ENCODE results near the gene GAPDH.

Gene GAPDH

GRCh38 chr12:6526201-6526600, 8.1 kb upstream of the GAPDH start:
- H3K9me3 ChIP-seq (ENCODE audit: control insufficient read depth, insufficient read depth, low read length) = no peaks in the 10 kb centered on the region
- peaks cover 7% of the 10 kb centered on the region; the same call in 1 of the 2 replicates for H3K79me2 ChIP-seq (ENCODE audit: control insufficient read depth, low read length)
- no peak overlapping the region for H3K4me2 ChIP-seq (ENCODE audit: low read length)
- peaks cover 6% of the 10 kb centered on the region for H3K4me1 ChIP-seq (ENCODE audit: control insufficient read depth, low read length)
- TF ChIP-seq, protein P1, sequence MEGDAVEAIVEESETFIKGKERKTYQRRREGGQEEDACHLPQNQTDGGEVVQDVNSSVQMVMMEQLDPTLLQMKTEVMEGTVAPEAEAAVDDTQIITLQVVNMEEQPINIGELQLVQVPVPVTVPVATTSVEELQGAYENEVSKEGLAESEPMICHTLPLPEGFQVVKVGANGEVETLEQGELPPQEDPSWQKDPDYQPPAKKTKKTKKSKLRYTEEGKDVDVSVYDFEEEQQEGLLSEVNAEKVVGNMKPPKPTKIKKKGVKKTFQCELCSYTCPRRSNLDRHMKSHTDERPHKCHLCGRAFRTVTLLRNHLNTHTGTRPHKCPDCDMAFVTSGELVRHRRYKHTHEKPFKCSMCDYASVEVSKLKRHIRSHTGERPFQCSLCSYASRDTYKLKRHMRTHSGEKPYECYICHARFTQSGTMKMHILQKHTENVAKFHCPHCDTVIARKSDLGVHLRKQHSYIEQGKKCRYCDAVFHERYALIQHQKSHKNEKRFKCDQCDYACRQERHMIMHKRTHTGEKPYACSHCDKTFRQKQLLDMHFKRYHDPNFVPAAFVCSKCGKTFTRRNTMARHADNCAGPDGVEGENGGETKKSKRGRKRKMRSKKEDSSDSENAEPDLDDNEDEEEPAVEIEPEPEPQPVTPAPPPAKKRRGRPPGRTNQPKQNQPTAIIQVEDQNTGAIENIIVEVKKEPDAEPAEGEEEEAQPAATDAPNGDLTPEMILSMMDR (IDR thresholded peaks at IDR 0.05; ENCODE audit: low read depth, low read length, poor library complexity, severe bottlenecking) = no peak
- no peak for TF ChIP-seq EZH2phosphoT487 (IDR thresholded peaks at IDR 0.05; ENCODE audit: borderline replicate concordance, low read length)
- no peaks in the 10 kb centered on the region for H3K27me3 ChIP-seq (ENCODE audit: control insufficient read depth, low read length)
- peaks cover 20% of the 10 kb centered on the region for H3F3A ChIP-seq (ENCODE audit: control insufficient read depth, insufficient read depth)
- H3K36me3 ChIP-seq (ENCODE audit: control insufficient read depth, low read length) = peaks cover 100% of the 10 kb centered on the region
- no peaks in the 10 kb centered on the region for H4K20me1 ChIP-seq (ENCODE audit: control insufficient read depth, insufficient read depth, low read depth, low read length)
- no peak overlapping the region for H3K4me3 ChIP-seq (ENCODE audit: low read length)
- H3K9me2 ChIP-seq (replicated peaks; ENCODE audit: control insufficient read depth, low read length) = no peaks in the 10 kb centered on the region
- no peak overlapping the region for H3K27ac ChIP-seq (ENCODE audit: low read depth, low read length)

DNA sequence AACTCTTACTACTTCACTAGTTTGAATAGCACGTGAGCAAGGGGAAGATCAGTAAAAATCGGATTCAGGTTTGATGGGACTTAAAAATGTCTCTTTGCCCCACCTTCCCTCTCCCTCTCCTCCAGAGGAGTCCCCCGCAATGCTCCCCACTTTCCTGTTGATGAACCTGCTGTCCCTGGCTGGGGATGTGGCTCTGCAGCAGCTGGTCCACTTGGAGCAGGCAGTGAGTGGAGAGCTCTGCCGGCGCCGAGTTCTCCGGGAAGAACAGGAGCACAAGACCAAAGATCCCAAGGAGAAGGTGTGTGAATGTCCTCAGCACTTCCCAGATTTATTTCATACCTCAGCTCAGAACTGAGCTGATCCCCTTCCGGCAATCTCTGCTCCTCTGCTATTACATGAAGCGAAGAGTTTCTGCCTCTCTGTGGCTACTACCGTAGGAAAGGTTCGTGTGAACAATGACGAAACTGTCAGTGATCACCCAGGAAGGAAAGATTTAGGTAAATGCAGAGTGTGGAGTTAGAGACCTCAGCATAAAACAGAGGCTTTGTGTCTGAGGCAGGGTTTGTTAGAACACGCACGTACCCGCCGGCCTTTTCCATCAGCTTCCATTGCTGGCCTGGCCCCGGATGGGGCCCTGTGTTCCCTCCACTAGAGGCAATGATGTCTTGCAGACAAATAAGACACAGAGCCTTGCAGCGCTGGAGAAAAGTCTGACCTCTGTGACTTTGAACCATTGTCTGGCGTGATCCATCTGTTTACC, 7.4 kb upstream of the GAPDH start:
- H3K4me1 ChIP-seq (ENCODE audit: control insufficient read depth, low read length) = peaks cover 13% of the 10 kb centered on the region
- H3K9me2 ChIP-seq (replicated peaks; ENCODE audit: control insufficient read depth, low read length) = no peaks in the 10 kb centered on the region
- no peak overlapping the region for H3K27ac ChIP-seq (ENCODE audit: low read depth, low read length)
- H3K36me3 ChIP-seq (ENCODE audit: control insufficient read depth, low read length) = peaks cover 100% of the 10 kb centered on the region
- no peak overlapping the region for H3K4me3 ChIP-seq (ENCODE audit: low read length)
- no peaks in the 10 kb centered on the region for H3K27me3 ChIP-seq (ENCODE audit: control insufficient read depth, low read length)
- H3F3A ChIP-seq (ENCODE audit: control insufficient read depth, insufficient read depth) = peaks cover 27% of the 10 kb centered on the region
- TF ChIP-seq, protein P1 (IDR thresholded peaks at IDR 0.05; ENCODE audit: low read depth, low read length, poor library complexity, severe bottlenecking) = no peak
- no peak for TF ChIP-seq EZH2phosphoT487 (IDR thresholded peaks at IDR 0.05; ENCODE audit: borderline replicate concordance, low read length)
- H4K20me1 ChIP-seq (ENCODE audit: control insufficient read depth, insufficient read depth, low read depth, low read length) = no peaks in the 10 kb centered on the region
- peaks cover 8% of the 10 kb centered on the region for H3K79me2 ChIP-seq (ENCODE audit: control insufficient read depth, low read length)
- no peak overlapping the region for H3K4me2 ChIP-seq (ENCODE audit: low read length)
- no peaks in the 10 kb centered on the region for H3K9me3 ChIP-seq (ENCODE audit: control insufficient read depth, insufficient read depth, low read length)

DNA sequence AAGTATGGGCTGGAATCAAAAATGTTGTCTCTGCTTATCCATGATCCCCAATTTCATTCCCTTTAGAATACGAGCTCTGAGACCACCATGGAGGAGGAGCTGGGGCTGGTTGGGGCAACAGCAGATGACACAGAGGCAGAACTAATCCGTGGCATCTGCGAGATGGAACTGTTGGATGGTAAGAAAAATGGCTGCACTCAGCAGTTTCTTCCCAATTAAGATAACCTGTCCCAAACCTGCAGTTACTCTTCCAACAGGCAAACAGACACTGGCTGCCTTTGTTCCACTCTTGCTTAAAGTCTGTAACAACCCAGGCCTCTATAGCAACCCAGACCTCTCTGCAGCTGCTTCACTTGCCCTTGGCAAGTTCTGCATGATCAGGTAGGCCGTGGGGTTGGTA, 6.6 kb upstream of the GAPDH start:
- peaks cover 21% of the 10 kb centered on the region for H3K4me1 ChIP-seq (ENCODE audit: control insufficient read depth, low read length)
- H3K36me3 ChIP-seq (ENCODE audit: control insufficient read depth, low read length) = peaks cover 100% of the 10 kb centered on the region
- H3K4me3 ChIP-seq (ENCODE audit: low read length) = no peak overlapping the region
- TF ChIP-seq, protein P1 (IDR thresholded peaks at IDR 0.05; ENCODE audit: low read depth, low read length, poor library complexity, severe bottlenecking) = no peak
- TF ChIP-seq EZH2phosphoT487 (IDR thresholded peaks at IDR 0.05; ENCODE audit: borderline replicate concordance, low read length) = no peak
- no peak overlapping the region for H3K27ac ChIP-seq (ENCODE audit: low read depth, low read length)
- no peaks in the 10 kb centered on the region for H3K9me2 ChIP-seq (replicated peaks; ENCODE audit: control insufficient read depth, low read length)
- no peaks in the 10 kb centered on the region for H3K27me3 ChIP-seq (ENCODE audit: control insufficient read depth, low read length)
- H3F3A ChIP-seq (ENCODE audit: control insufficient read depth, insufficient read depth) = peaks cover 31% of the 10 kb centered on the region
- no peaks in the 10 kb centered on the region for H3K9me3 ChIP-seq (ENCODE audit: control insufficient read depth, insufficient read depth, low read length)
- H3K4me2 ChIP-seq (ENCODE audit: low read length) = no peak overlapping the region
- no peaks in the 10 kb centered on the region for H4K20me1 ChIP-seq (ENCODE audit: control insufficient read depth, insufficient read depth, low read depth, low read length)
- peaks cover 15% of the 10 kb centered on the region for H3K79me2 ChIP-seq (ENCODE audit: control insufficient read depth, low read length)

Data from DOHH2 (cell line).